Sigmoid colon (tissue), 7 donors: ENCODE measurements around the gene MGST3. TPM values are rescaled to one million over a fixed set of nuclear protein-coding genes. Genes with fewer than 3 reads are reported as not detected.

Source experiments
- DNase-seq: peaks from one replicate; pipeline ENCODE4 v3.0.0-alpha.2; 2019
- H3K27ac ChIP-seq, 4 donors: fragments of 200-600 bp; sonication (generic); one replicate each; pipeline ENCODE4 v1.5.1; 2016 to 2019; ENCODE audit warnings: mild to moderate bottlenecking in 1 of 4
- H3K27me3 ChIP-seq, 3 donors: fragments of 200-600 bp; sonication (generic); one replicate each; pipeline ENCODE4 v1.5.1; 2019; ENCODE audit warnings: mild to moderate bottlenecking in 1 of 3
- H3K36me3 ChIP-seq, 4 donors: fragments of 200-600 bp; sonication (generic); one replicate each; pipeline ENCODE4 v1.5.1; 2016 to 2019
- H3K4me1 ChIP-seq, 4 donors: fragments of 200-600 bp; sonication (generic); one replicate each; pipeline ENCODE4 v1.5.1; 2017 to 2019
- H3K4me3 ChIP-seq, 4 donors: fragments of 200-600 bp; sonication (generic); one replicate each; pipeline ENCODE4 v1.5.1; 2017 to 2019; ENCODE audit warnings: mild to moderate bottlenecking in 2 of 4, moderate library complexity in 1 of 4
- H3K9me3 ChIP-seq, 4 donors: fragments of 200-600 bp in 3 of 4; sonication (generic) in 3 of 4; one replicate each; pipeline versions ENCODE4 v1.5.1 to v1.6.1; 2013 to 2019
- CTCF ChIP-seq, 4 experiments: fragments of 450-650 bp in 3 of 4; fragments of 200-600 bp in 1 of 4; IDR thresholded peaks; one replicate each; pipeline ENCODE4 v1.5.1; 2016 to 2019; ENCODE audit warnings: antibody characterized with exemption in 4 of 4, mild to moderate bottlenecking in 3 of 4, moderate library complexity in 2 of 4
- EP300 ChIP-seq, 4 donors: sonication (generic); formaldehyde crosslinking; IDR thresholded peaks; one replicate each; pipeline ENCODE4 v1.6.1; 2017; ENCODE audit warnings: antibody characterized with exemption in 4 of 4
- POLR2A ChIP-seq, 2 donors: fragments of 450-650 bp; IDR thresholded peaks; one replicate each; pipeline ENCODE4 v1.6.1; 2016; ENCODE audit warnings: antibody characterized with exemption in 2 of 2, mild to moderate bottlenecking in 2 of 2, moderate library complexity in 2 of 2
- POLR2AphosphoS5 ChIP-seq, 4 donors: sonication (generic); formaldehyde crosslinking; IDR thresholded peaks; one replicate each; pipeline ENCODE4 v1.6.1; 2017; ENCODE audit warnings: antibody characterized with exemption in 4 of 4
- WGBS, 2 donors: extraction: QIAGEN DNeasy Blood & Tissue Kit; methylation state at CpG; one replicate each; pipeline ENCODE4 v1.1.7; 2013; 5-methylcytosine and 5-hydroxymethylcytosine counted together
- intact Hi-C: fragments of 100-400 bp; cut with DNase I; formaldehyde crosslinking; loops from one replicate; pipeline ENCODE4 v1.15.1; 2023
- polyA plus RNA-seq, 3 donors: library from polyadenylated mRNA; stranded (reverse); fragments of 200-250 nt; gene quantifications; one replicate each; pipeline ENCODE4 v1.2.3, GENCODE V29; 2013
- total RNA-seq, 4 donors: library from RNA; depleted of rRNA; stranded (reverse); fragments of >200 nt; gene quantifications; one replicate each; pipeline ENCODE4 v1.1.0, GENCODE V29; 2016
- donor health status: healthy with polysubstance abuse.
- donor health status: Bipolar disorder and iron deficiency.
- donor health status: healthy.

MGST3 gene
- total and polyA plus RNA-seq, 7 donors: 131 to 359 (median 191) TPM

GRCh38 chr1:165674599-165674998 lies 43.6 kb downstream of the MGST3 start:
- Histone ChIP-seq H3K9me3 (no peaks in the 10 kb centered on the region), H3K27ac (no peak overlapping the region), H3K4me1 (no peaks in the 10 kb centered on the region), H3K27me3 (no peaks in the 10 kb centered on the region), H3K36me3 (peaks cover 0 to 54% (median 18%) of the 10 kb centered on the region in 4 donors), H3K4me3 (no peak overlapping the region)
- intact Hi-C loops: no loop called here
- TF ChIP-seq POLR2A (IDR thresholded peaks at IDR 0.05) (no peak), CTCF (IDR thresholded peaks at IDR 0.05) (no peak), POLR2AphosphoS5 (IDR thresholded peaks at IDR 0.05) (no peak), EP300 (IDR thresholded peaks at IDR 0.05) (no peak)
- DNase-seq: no peak
- 92 to 93% methylated on average over 8 of the region's 8 CpGs for WGBS, 2 donors

- no peak overlapping the region for H3K27ac ChIP-seq
- intact Hi-C loops: no loop called here
- no peak overlapping the region for H3K4me3 ChIP-seq
- H3K36me3 ChIP-seq: peaks cover 4 to 66% (median 28%) of the 10 kb centered on the region in 4 donors
- WGBS, 2 donors: 95 to 96% methylated on average over 1 of the region's 1 CpG
- no peaks in the 10 kb centered on the region for H3K27me3 ChIP-seq
- H3K4me1 ChIP-seq: no peaks in the 10 kb centered on the region
- no peaks in the 10 kb centered on the region for H3K9me3 ChIP-seq
- no peak for TF ChIP-seq POLR2AphosphoS5 (IDR thresholded peaks at IDR 0.05)
- TF ChIP-seq CTCF (IDR thresholded peaks at IDR 0.05): no peak
- no peak for TF ChIP-seq POLR2A (IDR thresholded peaks at IDR 0.05)
- no peak for TF ChIP-seq EP300 (IDR thresholded peaks at IDR 0.05)
- DNase-seq: no peak
Measured at GRCh38 chr1:165675794-165676193, 44.8 kb downstream of the MGST3 start.

- no peaks in the 10 kb centered on the region for H3K9me3 ChIP-seq
- H3K27me3 ChIP-seq: no peaks in the 10 kb centered on the region
- TF ChIP-seq POLR2AphosphoS5 (IDR thresholded peaks at IDR 0.05) (no peak), EP300 (IDR thresholded peaks at IDR 0.05) (no peak), POLR2A (IDR thresholded peaks at IDR 0.05) (no peak), CTCF (IDR thresholded peaks at IDR 0.05) (no peak)
- no peak overlapping the region for H3K4me3 ChIP-seq
- H3K27ac ChIP-seq: no peak overlapping the region
- no peaks in the 10 kb centered on the region for H3K4me1 ChIP-seq
- DNase-seq: no peak
- H3K36me3 ChIP-seq: peaks cover 7 to 81% (median 41%) of the 10 kb centered on the region in 4 donors
- 1 to 16% methylated on average over 2 of the region's 2 CpGs for WGBS, 2 donors
- intact Hi-C loops: no loop called here
Measured at GRCh38 chr1:165678509-165678908, 47.5 kb downstream of the MGST3 start.

- TF ChIP-seq EP300 (IDR thresholded peaks at IDR 0.05) (no peak), POLR2AphosphoS5 (IDR thresholded peaks at IDR 0.05) (no peak), POLR2A (IDR thresholded peaks at IDR 0.05) (no peak), CTCF (IDR thresholded peaks at IDR 0.05) (no peak)
- no peaks in the 10 kb centered on the region for H3K9me3 ChIP-seq
- WGBS, 2 donors: 42 to 86% methylated on average over 1 of the region's 1 CpG
- no peak for DNase-seq
- no peaks in the 10 kb centered on the region for H3K27me3 ChIP-seq
- no peak overlapping the region for H3K27ac ChIP-seq
- H3K4me1 ChIP-seq: peaks cover 0 to 7% (median 0%) of the 10 kb centered on the region in 4 donors
- peaks cover 7 to 81% (median 41%) of the 10 kb centered on the region in 4 donors for H3K36me3 ChIP-seq
- intact Hi-C loops: no loop called here
- no peak overlapping the region for H3K4me3 ChIP-seq
Measured at GRCh38 chr1:165679282-165680036, 48.4 kb downstream of the MGST3 start.
